RKO (cell line): ENCODE measurements around the gene KRTAP19-3.
"Not testable (repeated sequence)": the region's sequence is repeated elsewhere in the genome, so short reads cannot be mapped to it uniquely, and the experiment has no call there.

Experiments
- DNase-seq: peaks from one replicate; pipeline ENCODE4 v3.0.0-alpha.2; 2016; ENCODE audit warnings: low spot score

Gene KRTAP19-3

DNA sequence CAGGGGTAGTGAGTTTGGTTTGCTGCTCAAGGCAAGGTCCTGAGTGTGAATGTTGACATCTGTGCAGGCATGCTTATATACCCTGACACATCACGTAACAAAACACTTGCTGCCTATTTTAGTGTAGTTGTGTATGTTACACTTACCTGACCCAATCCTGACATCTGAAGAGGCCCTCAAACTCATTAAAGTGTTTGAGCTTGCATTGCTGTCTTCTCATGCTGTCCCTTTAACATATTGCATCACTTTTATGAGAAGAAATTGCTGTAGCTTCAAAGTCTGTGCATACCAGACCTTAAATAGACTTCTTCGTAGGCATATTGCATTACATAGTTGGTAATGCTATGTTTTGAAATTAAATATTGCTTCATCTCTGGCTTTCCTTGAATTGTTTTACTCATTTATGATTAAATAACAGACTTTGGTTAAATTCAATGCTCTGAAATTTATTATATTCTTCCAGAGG, at the start of gene KRTAP19-3:
Gene KRTAP19-3, minus strand, starts transcription at position 51 of the 466 bp plus-strand sequence. CDS start 56 bp downstream, outside the sequence.
- DNase-seq: no peak

GRCh38 chr21:30518876-30519275, 27.1 kb upstream of the KRTAP19-3 start:
- peak; percentile 4 for DNase-seq

DNA sequence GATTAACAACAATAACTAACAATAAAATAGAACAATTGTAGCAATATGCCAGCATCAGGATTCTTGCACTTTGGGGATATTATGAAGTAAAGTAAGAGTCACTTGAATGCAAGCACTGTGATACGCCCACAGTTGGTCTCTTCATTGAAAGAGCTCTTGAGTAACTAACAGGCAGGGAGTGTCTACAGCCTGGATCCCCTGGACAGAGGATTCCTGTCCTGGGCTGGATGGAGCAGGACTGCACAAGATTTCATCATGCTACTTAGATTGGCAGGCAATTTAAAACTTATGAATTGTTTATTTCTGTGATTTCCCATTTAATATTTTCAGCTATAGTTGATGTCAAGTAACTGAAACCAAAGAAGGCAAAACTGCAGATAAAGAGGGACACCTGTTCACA, 23.9 kb upstream of the KRTAP19-3 start:
- DNase-seq: no peak

- DNase-seq: not testable (repeated sequence)
Measured at GRCh38 chr21:30505621-30506205, 13.9 kb upstream of the KRTAP19-3 start.

- DNase-seq: no peak
Measured at GRCh38 chr21:30502041-30502440, 10.2 kb upstream of the KRTAP19-3 start, which contains the start of gene KRTAP19-5. Gene KRTAP19-5 (minus strand): TSS chr21:30502141. CDS start chr21:30502090, 51 bp downstream.

- DNase-seq: no peak
Measured at GRCh38 chr21:30497065-30497464, 5.3 kb upstream of the KRTAP19-3 start, which contains the start of gene KRTAP19-4. Gene KRTAP19-4 (minus strand): TSS chr21:30497165. CDS start chr21:30497110, 55 bp downstream.

GRCh38 chr21:30487336-30487735, 4.5 kb downstream of the KRTAP19-3 start, which contains the start of gene KRTAP19-2:
Gene KRTAP19-2 (minus strand): TSS chr21:30487436. CDS start chr21:30487348, 88 bp downstream.
- DNase-seq: no peak

DNA sequence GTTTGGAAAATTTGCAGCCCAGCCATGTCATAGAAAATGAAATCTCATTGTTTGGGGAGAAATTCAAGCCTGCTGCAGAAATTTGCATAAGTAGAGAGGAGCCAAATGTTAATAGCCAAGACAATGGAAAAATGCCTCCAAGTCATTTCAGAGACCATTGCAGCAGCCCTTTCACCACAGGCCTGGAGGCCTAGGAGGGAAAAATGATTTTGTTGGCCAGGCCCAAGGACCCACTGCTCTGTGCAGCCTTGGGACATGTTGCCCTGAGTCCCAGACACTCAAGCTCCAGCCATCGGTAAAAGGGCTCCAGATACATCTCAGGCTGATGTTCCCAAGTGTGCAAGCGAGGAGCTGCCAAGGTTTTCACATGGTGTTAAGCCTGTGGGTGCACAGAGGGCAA, 5.6 kb downstream of the KRTAP19-3 start:
- DNase-seq: no peak

GRCh38 chr21:30482130-30482529, 9.7 kb downstream of the KRTAP19-3 start:
- DNase-seq: no peak

DNA sequence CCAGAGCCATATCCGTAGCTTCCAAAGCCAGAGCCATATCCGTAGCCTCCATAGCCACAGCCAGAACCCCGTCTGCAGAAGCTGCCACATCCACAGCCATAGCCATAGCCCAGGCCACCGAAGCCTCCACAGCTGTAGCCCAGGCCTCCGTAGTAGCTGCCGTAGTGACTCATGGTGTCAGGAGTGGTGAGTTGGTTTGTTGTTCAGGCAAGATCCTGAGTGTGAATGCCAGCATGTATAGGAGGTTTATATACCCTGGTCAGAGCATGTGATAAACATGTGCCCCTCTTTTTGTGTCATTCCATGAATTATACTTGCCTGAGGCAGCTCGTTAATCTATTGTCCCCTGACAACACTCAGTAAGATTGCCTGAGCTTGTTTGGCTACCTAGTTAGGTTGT, 11.7 kb downstream of the KRTAP19-3 start, which contains the start of gene KRTAP19-1:
Gene KRTAP19-1, minus strand, starts transcription at position 223 of the 400 bp plus-strand sequence. Its CDS starts 50 bp downstream, at position 173.
- no peak for DNase-seq

DNA sequence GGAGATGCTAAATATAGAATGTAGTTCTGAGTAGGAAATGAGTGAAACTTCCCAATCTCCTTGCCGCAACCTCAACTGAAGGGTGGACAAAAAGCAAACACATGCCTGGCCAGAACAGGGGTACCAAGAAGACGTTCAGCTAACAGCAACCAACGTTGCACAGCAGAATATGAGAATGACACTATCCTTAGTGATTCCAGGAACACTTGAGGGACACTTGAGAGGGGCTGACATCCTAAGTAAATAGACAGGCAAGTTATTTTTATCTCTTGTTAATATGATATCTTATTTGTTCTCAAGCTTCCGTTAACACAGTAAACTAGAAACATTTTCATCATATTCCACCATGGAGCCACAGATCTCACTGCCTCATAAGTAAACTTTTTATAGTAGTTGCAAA, 12.6 kb downstream of the KRTAP19-3 start:
- DNase-seq: no peak

GRCh38 chr21:30478004-30478403, 13.8 kb downstream of the KRTAP19-3 start:
- DNase-seq: no peak

DNA sequence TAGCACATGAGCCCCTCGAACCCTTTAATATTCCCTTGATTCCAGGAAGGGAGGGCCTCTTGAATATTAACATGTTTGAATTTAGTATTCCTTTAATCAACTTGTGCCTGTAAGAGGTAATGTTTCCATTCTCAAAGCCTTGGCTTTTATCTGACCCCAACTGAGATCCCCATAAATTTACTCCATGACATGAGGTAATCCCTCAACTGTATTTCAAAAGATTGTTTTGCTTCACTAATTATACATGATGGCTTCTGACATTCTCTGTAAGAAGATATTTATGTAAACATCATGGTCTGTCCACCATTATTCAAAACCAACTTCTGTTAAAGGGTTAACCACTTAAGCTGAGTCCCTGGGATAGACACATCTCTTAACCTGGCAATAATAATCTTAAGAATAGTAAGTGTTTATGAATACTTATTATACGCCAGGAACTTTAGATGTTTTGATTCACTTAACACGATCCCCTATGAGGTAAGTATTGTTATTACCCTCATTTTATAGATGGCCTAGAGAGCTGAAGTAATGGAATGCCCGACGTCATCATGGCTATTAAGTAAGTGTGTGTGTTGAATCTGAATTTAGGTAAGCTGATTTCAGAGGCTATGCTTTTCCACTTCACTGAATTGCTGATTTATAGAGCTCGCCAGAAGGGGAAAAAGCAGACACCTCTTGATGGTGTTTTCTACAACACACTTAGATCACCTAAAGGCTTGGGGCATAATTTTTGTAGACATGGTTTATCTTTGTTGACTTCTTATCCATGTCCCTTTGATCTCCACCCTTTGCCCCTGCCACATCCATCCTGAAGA, 22.7 kb downstream of the KRTAP19-3 start:
- no peak for DNase-seq

GRCh38 chr21:30463713-30464112, 28.1 kb downstream of the KRTAP19-3 start:
- DNase-seq: peak; percentile 48

DNA sequence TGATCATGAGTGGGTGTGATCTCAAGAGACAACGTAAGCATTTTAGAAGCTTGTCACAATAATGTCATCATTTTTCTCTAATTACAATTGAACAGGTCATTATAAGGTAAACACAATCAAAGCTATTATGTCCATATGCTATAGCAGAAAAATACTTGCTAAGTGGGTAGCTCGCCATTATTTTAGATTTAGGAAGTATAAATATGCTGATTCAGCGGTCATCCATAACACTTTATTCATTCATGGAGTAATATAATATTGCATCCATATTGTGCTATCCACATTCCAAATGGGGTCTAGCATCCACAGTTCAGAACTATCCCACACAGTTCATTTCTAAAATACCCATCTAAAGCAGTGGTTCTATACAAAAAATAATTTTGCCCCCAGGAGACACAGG, 43.3 kb downstream of the KRTAP19-3 start:
- DNase-seq: no peak

GRCh38 chr21:30447056-30447455, 44.8 kb downstream of the KRTAP19-3 start:
- DNase-seq: no peak

DNA sequence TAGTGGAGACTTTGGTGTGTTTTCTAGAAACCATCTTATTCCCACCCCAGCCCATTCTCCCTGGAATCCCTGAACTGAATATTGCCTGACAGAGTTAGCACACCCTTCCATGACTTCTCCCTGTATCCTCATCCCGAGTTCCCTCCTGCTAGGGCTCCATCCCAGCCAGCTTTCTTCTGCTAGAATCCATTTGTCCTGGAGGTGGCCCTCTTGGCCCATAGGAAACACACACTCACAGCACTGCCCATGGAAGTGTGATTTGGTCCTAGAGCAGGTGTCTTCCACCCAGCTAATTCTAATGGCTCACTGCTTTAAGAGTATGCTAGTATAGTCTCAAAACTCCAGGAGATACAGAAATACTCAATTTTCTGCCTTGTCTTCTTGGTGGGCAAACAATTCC, 47.6 kb downstream of the KRTAP19-3 start:
- no peak for DNase-seq

GRCh38 chr21:30443226-30443625, 48.6 kb downstream of the KRTAP19-3 start:
- DNase-seq: no peak
